Erythroblast (primary cell): ENCODE measurements around the gene CDC27.

Experiments
- GATA1 ChIP-seq: IDR thresholded peaks from 2 replicates; pipeline ENCODE4 v1.6.1; 2011; ENCODE audit warnings: low read depth, mild to moderate bottlenecking, control low read depth, low read length, moderate library complexity
- POLR2A ChIP-seq: IDR thresholded peaks from 2 replicates; pipeline ENCODE4 v1.6.1; 2011; ENCODE audit warnings: mild to moderate bottlenecking, low read length

GRCh38 chr17:47237841-47238240 lies 48.7 kb upstream of the CDC27 start:
- TF ChIP-seq POLR2A (no peak), GATA1 (no peak)
